ENCODE results near the gene CPNE4. TPM values are rescaled to one million over a fixed set of nuclear protein-coding genes. Genes with fewer than 3 reads are reported as not detected.

CPNE4 gene
- total and polyA plus RNA-seq, 9 of the 15 experiments (the other 6 are each of a cell fraction or from before 2014, with no cell fraction given): not detected

DNA sequence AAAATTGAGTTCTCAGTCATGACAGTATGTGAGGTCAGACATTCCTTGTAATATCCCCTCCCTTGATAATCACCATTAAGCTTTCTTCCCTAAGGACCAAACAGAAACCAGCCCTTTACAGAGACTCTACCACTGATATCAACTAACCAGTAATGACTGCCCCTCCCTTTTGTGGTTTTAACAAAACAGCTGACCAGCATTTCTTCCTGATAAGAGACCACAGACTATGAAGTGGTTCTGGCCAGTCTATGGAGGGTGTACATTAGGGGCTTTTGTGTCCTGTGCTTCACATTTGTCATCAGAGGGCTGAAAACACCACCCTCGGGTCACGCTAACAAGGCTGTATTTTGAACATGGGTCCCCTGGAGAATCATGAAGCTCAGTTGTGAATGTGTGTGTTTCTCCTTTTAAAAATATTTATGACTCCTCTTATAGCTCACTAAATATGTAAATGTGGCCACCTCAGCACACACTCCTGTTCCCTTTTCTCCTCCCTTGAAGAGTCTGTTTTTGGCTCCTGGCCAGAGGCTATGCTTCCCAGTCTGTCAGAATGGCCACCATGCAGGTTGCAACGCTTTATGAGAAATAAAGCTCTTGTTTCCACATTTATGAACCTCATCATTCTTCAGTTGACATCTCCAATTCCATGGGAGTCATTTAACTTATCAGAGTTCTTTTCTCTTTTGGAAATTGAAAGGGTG, 239.3 kb downstream of the CPNE4 start (continued):
- TF ChIP-seq, protein P1, sequence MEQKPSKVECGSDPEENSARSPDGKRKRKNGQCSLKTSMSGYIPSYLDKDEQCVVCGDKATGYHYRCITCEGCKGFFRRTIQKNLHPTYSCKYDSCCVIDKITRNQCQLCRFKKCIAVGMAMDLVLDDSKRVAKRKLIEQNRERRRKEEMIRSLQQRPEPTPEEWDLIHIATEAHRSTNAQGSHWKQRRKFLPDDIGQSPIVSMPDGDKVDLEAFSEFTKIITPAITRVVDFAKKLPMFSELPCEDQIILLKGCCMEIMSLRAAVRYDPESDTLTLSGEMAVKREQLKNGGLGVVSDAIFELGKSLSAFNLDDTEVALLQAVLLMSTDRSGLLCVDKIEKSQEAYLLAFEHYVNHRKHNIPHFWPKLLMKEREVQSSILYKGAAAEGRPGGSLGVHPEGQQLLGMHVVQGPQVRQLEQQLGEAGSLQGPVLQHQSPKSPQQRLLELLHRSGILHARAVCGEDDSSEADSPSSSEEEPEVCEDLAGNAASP (IDR thresholded peaks at IDR 0.05): no peak
- TF ChIP-seq CBFA2T2 (conservative IDR thresholded peaks at IDR 0.05) (peak; percentile 51), RCOR1 (IDR thresholded peaks at IDR 0.05; ENCODE audit: borderline replicate concordance in 1 of 2, low read depth in 2 of 2, low read length in 2 of 2) (0 out of 4 replicates have a peak, but pooled peaks of 1 of the 2 experiments have one; percentile 40), ZNF146 (CRISPR knock-in tag; IDR thresholded peaks at IDR 0.05; ENCODE audit: unreplicated experiment) (no peak), COPS2 (conservative IDR thresholded peaks at IDR 0.05) (no peak), SNIP1 (IDR thresholded peaks at IDR 0.05; ENCODE audit: low read depth) (no peak), NR2C1 (IDR thresholded peaks at IDR 0.05) (no peak), NR2C1 (tag; IDR thresholded peaks at IDR 0.05) (no peak), SMAD4 (CRISPR knock-in tag; conservative IDR thresholded peaks at IDR 0.05) (0 out of 2 replicates have a peak, but pooled peaks have one; percentile 41), DACH1 (IDR thresholded peaks at IDR 0.05; ENCODE audit: partially characterized antibody) (peak; percentile 88), ZNF212 (CRISPR knock-in tag; IDR thresholded peaks at IDR 0.05) (no peak), NFE2 (IDR thresholded peaks at IDR 0.05; ENCODE audit: low read depth) (no peak), MAZ (CRISPR knock-in tag; conservative IDR thresholded peaks at IDR 0.05 in 1 of 2, IDR thresholded peaks at IDR 0.05 in 1 of 2) (peak in 1 of 2 experiments; percentile 56; a peak in 2 of 4 replicates), MIER1 (IDR thresholded peaks at IDR 0.05; ENCODE audit: low read depth) (no peak), TAL1 (IDR thresholded peaks at IDR 0.05) (peak; percentile 78)
- TF ChIP-seq, protein P2, sequence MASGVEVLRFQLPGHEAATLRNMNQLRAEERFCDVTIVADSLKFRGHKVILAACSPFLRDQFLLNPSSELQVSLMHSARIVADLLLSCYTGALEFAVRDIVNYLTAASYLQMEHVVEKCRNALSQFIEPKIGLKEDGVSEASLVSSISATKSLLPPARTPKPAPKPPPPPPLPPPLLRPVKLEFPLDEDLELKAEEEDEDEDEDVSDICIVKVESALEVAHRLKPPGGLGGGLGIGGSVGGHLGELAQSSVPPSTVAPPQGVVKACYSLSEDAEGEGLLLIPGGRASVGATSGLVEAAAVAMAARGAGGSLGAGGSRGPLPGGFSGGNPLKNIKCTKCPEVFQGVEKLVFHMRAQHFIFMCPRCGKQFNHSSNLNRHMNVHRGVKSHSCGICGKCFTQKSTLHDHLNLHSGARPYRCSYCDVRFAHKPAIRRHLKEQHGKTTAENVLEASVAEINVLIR (CRISPR knock-in tag; IDR thresholded peaks at IDR 0.05): no peak
- TF ChIP-seq, protein P3, sequence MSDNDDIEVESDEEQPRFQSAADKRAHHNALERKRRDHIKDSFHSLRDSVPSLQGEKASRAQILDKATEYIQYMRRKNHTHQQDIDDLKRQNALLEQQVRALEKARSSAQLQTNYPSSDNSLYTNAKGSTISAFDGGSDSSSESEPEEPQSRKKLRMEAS (CRISPR knock-in tag; IDR thresholded peaks at IDR 0.05): no peak
- TF ChIP-seq, protein P4, sequence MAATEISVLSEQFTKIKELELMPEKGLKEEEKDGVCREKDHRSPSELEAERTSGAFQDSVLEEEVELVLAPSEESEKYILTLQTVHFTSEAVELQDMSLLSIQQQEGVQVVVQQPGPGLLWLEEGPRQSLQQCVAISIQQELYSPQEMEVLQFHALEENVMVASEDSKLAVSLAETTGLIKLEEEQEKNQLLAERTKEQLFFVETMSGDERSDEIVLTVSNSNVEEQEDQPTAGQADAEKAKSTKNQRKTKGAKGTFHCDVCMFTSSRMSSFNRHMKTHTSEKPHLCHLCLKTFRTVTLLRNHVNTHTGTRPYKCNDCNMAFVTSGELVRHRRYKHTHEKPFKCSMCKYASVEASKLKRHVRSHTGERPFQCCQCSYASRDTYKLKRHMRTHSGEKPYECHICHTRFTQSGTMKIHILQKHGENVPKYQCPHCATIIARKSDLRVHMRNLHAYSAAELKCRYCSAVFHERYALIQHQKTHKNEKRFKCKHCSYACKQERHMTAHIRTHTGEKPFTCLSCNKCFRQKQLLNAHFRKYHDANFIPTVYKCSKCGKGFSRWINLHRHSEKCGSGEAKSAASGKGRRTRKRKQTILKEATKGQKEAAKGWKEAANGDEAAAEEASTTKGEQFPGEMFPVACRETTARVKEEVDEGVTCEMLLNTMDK (IDR thresholded peaks at IDR 0.05; ENCODE audit: borderline replicate concordance, insufficient read depth, low read depth, low read length, poor library complexity, severe bottlenecking): no peak
- TF ChIP-seq, protein P5, sequence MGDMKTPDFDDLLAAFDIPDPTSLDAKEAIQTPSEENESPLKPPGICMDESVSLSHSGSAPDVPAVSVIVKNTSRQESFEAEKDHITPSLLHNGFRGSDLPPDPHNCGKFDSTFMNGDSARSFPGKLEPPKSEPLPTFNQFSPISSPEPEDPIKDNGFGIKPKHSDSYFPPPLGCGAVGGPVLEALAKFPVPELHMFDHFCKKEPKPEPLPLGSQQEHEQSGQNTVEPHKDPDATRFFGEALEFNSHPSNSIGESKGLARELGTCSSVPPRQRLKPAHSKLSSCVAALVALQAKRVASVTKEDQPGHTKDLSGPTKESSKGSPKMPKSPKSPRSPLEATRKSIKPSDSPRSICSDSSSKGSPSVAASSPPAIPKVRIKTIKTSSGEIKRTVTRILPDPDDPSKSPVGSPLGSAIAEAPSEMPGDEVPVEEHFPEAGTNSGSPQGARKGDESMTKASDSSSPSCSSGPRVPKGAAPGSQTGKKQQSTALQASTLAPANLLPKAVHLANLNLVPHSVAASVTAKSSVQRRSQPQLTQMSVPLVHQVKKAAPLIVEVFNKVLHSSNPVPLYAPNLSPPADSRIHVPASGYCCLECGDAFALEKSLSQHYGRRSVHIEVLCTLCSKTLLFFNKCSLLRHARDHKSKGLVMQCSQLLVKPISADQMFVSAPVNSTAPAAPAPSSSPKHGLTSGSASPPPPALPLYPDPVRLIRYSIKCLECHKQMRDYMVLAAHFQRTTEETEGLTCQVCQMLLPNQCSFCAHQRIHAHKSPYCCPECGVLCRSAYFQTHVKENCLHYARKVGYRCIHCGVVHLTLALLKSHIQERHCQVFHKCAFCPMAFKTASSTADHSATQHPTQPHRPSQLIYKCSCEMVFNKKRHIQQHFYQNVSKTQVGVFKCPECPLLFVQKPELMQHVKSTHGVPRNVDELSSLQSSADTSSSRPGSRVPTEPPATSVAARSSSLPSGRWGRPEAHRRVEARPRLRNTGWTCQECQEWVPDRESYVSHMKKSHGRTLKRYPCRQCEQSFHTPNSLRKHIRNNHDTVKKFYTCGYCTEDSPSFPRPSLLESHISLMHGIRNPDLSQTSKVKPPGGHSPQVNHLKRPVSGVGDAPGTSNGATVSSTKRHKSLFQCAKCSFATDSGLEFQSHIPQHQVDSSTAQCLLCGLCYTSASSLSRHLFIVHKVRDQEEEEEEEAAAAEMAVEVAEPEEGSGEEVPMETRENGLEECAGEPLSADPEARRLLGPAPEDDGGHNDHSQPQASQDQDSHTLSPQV (IDR thresholded peaks at IDR 0.05): no peak

All from K562 (cell line).